ENCODE results near the gene CC2D2A. TPM values are rescaled to one million over a fixed set of nuclear protein-coding genes. Genes with fewer than 3 reads are reported as not detected.

CC2D2A gene
- total RNA-seq, 2 experiments from 2014 or later = not detected

GRCh38 chr4:15636818-15637217 is 167.1 kb downstream of the CC2D2A start:
- Mint-ChIP-seq H3K36me3 (peaks cover 37% of the 10 kb centered on the region), H3K27ac (no peak overlapping the region), H3K4me1 (ENCODE audit: low read depth) (peaks cover 2% of the 10 kb centered on the region), H3K4me3 (no peak overlapping the region), H3K9me3 (peaks cover 4% of the 10 kb centered on the region), H3K27me3 (no peaks in the 10 kb centered on the region)
- intact Hi-C loops (cut with micrococcal nuclease) = no loop called here
- CTCF ChIA-PET = no interaction called here
- DNase-seq = no peak
- POLR2A ChIA-PET = no interaction called here

GRCh38 chr4:15638418-15638817 is 168.7 kb downstream of the CC2D2A start:
- no peaks in the 10 kb centered on the region for H3K9me3 Mint-ChIP-seq
- no peak for DNase-seq
- CTCF ChIA-PET = interaction anchor here (1.0 kb wide), 1 partner anchor 13 kb away, joined by 3 read pairs; no protein-coding TSS in a partner anchor

GRCh38 chr4:15648600-15648999 is 178.9 kb downstream of the CC2D2A start:
- ChIA-PET POLR2A (no interaction called here), CTCF (interaction anchor here (0.6 to 1.6 kb wide), 3 partner anchors 17 to 452 kb away, joined by 3 to 4 read pairs (median 3); no protein-coding TSS in a partner anchor)
- Mint-ChIP-seq H3K9me3 (no peaks in the 10 kb centered on the region), H3K4me3 (no peak overlapping the region), H3K27me3 (no peaks in the 10 kb centered on the region), H3K27ac (no peak overlapping the region), H3K4me1 (ENCODE audit: low read depth) (peaks cover 59% of the 10 kb centered on the region), H3K36me3 (no peaks in the 10 kb centered on the region)
- intact Hi-C loops (cut with micrococcal nuclease) = no loop called here
- no peak for DNase-seq

More at GRCh38 chr4:15638418-15638817, 168.7 kb downstream of the CC2D2A start:
- peaks cover 30% of the 10 kb centered on the region for H3K36me3 Mint-ChIP-seq
- no peak overlapping the region for H3K4me3 Mint-ChIP-seq
- H3K4me1 Mint-ChIP-seq (ENCODE audit: low read depth) = peaks cover 7% of the 10 kb centered on the region
- H3K27me3 Mint-ChIP-seq = no peaks in the 10 kb centered on the region
- H3K27ac Mint-ChIP-seq = no peak overlapping the region
- POLR2A ChIA-PET = no interaction called here
- intact Hi-C loops (cut with micrococcal nuclease) = no loop called here

- intact Hi-C loops (cut with micrococcal nuclease) = loop anchor here (1.0 to 10.0 kb wide), 6 partner anchors 171 to 1995 kb away; partner anchors contain the start of gene TAPT1
These were observed 180.3 kb downstream of the CC2D2A start for GRCh38 chr4:15649914-15650545.

More at GRCh38 chr4:15649914-15650545, 180.3 kb downstream of the CC2D2A start:
- Mint-ChIP-seq H3K27me3 (no peaks in the 10 kb centered on the region), H3K27ac (peak overlapping the region; percentile 55), H3K4me1 (ENCODE audit: low read depth) (peaks cover 59% of the 10 kb centered on the region), H3K36me3 (peaks cover 4% of the 10 kb centered on the region), H3K4me3 (no peak overlapping the region), H3K9me3 (no peaks in the 10 kb centered on the region)
- CTCF ChIA-PET = interaction anchor here (0.6 to 1.7 kb wide), 11 partner anchors 9 to 417 kb away, joined by 3 to 6 read pairs (median 3); partner anchors contain the start of gene FAM200B
- DNase-seq = peak; percentile 65
- POLR2A ChIA-PET = no interaction called here

Other genes with a start within 250 kb of the CC2D2A start
- gene C1QTNF7, start 41.8 kb upstream of the CC2D2A start, total RNA-seq = not detected
- gene FBXL5, start 185.5 kb downstream of the CC2D2A start, total RNA-seq = 10 to 100 TPM; 26.5 to 30.4 TPM
- 1 to 10 TPM; 8.3 to 8.9 TPM for gene FAM200B, start 211.9 kb downstream of the CC2D2A start, total RNA-seq
- gene BST1, start 233.2 kb downstream of the CC2D2A start, total RNA-seq = under 1 TPM; 0.19 to 0.67 TPM